Measurements from ENCODE around the gene ZC3H12D.

ZC3H12D gene

GRCh38 chr6:149441740-149442139 lies 43.1 kb downstream of the ZC3H12D start:
- TF ChIP-seq CTCF (IDR thresholded peaks at IDR 0.05; ENCODE audit: low read depth, low read length, poor library complexity, severe bottlenecking) (no peak), EZH2phosphoT487 (IDR thresholded peaks at IDR 0.05; ENCODE audit: borderline replicate concordance, low read length) (no peak)

DNA sequence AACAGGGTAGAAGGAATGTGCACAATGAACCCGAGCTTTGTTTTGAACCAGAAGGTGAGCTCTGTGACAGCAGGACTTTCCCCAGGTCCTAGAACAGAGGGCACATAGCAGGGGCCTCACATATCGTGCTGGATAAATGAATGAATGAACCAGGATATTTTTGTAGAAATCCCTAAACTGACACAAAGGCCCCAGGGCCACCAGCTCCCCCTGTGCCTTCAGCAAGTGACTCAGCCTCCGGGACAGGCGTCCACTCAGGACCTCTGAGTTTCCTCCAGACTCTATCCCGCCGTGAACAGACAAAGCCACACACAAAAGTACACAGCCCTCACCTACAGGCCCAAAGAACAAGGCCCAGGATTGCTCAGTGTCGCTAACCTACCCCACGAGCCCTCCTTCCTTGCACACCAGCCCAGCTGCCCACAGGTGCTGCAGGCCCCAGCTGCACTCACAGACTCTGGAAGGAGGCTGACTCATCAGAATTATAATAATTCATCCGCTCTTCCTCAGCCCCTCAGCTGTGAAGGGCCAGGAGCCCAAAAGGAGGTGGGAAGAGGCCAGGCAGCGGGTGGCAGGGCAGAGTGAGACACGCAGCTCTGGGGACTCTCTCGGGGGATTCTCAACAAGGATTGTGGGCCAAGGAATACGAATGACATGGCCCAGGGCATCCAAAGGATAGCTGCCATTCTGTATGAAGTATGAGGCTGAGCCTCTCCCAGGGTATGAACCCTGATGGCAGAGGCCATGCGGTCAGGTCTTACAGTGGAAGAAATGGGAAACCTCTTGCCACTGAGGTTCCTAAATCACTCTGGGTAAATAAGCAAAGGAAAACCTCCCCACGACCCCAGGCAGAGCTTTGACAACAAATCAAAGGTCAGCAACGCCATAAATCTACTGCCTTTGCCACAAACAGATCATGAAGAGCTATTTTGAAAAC lies 43.8 kb downstream of the ZC3H12D start:
- Histone ChIP-seq H3K9me3 (ENCODE audit: control insufficient read depth, insufficient read depth, low read length) (no peaks in the 10 kb centered on the region), H3K9me2 (replicated peaks; ENCODE audit: control insufficient read depth, low read length) (no peaks in the 10 kb centered on the region), H3K4me2 (ENCODE audit: low read length) (no peak overlapping the region), H3K4me3 (ENCODE audit: low read length) (no peak overlapping the region), H3F3A (ENCODE audit: control insufficient read depth, insufficient read depth) (no peaks in the 10 kb centered on the region; the same call in 1 of the 2 replicates), H3K27ac (ENCODE audit: low read depth, low read length) (no peak overlapping the region), H3K4me1 (ENCODE audit: control insufficient read depth, low read length) (peaks cover 8% of the 10 kb centered on the region), H3K36me3 (ENCODE audit: control insufficient read depth, low read length) (no peaks in the 10 kb centered on the region), H3K79me2 (ENCODE audit: control insufficient read depth, low read length) (no peaks in the 10 kb centered on the region), H4K20me1 (ENCODE audit: control insufficient read depth, insufficient read depth, low read depth, low read length) (no peaks in the 10 kb centered on the region), H3K27me3 (ENCODE audit: control insufficient read depth, low read length) (no peaks in the 10 kb centered on the region)
- no peak for TF ChIP-seq CTCF (IDR thresholded peaks at IDR 0.05; ENCODE audit: low read depth, low read length, poor library complexity, severe bottlenecking)
- no peak for TF ChIP-seq EZH2phosphoT487 (IDR thresholded peaks at IDR 0.05; ENCODE audit: borderline replicate concordance, low read length)

More at GRCh38 chr6:149441740-149442139, 43.1 kb downstream of the ZC3H12D start:
- Histone ChIP-seq H3K79me2 (ENCODE audit: control insufficient read depth, low read length) (no peaks in the 10 kb centered on the region), H3K9me3 (ENCODE audit: control insufficient read depth, insufficient read depth, low read length) (no peaks in the 10 kb centered on the region), H3K27me3 (ENCODE audit: control insufficient read depth, low read length) (no peaks in the 10 kb centered on the region), H3K4me3 (ENCODE audit: low read length) (no peak overlapping the region), H3K27ac (ENCODE audit: low read depth, low read length) (no peak overlapping the region), H3K4me2 (ENCODE audit: low read length) (no peak overlapping the region), H4K20me1 (ENCODE audit: control insufficient read depth, insufficient read depth, low read depth, low read length) (no peaks in the 10 kb centered on the region), H3K36me3 (ENCODE audit: control insufficient read depth, low read length) (no peaks in the 10 kb centered on the region), H3K9me2 (replicated peaks; ENCODE audit: control insufficient read depth, low read length) (no peaks in the 10 kb centered on the region), H3F3A (ENCODE audit: control insufficient read depth, insufficient read depth) (no peaks in the 10 kb centered on the region; the same call in 1 of the 2 replicates), H3K4me1 (ENCODE audit: control insufficient read depth, low read length) (peaks cover 8% of the 10 kb centered on the region)

GRCh38 chr6:149439626-149440025 lies 45.2 kb downstream of the ZC3H12D start:
- TF ChIP-seq EZH2phosphoT487 (IDR thresholded peaks at IDR 0.05; ENCODE audit: borderline replicate concordance, low read length) (no peak), CTCF (IDR thresholded peaks at IDR 0.05; ENCODE audit: low read depth, low read length, poor library complexity, severe bottlenecking) (no peak)
- Histone ChIP-seq H3K79me2 (ENCODE audit: control insufficient read depth, low read length) (no peaks in the 10 kb centered on the region), H3K4me2 (ENCODE audit: low read length) (no peak overlapping the region), H3K4me3 (ENCODE audit: low read length) (no peak overlapping the region), H3K9me2 (replicated peaks; ENCODE audit: control insufficient read depth, low read length) (no peaks in the 10 kb centered on the region), H3K36me3 (ENCODE audit: control insufficient read depth, low read length) (no peaks in the 10 kb centered on the region), H3K9me3 (ENCODE audit: control insufficient read depth, insufficient read depth, low read length) (no peaks in the 10 kb centered on the region), H3K27me3 (ENCODE audit: control insufficient read depth, low read length) (no peaks in the 10 kb centered on the region), H3F3A (ENCODE audit: control insufficient read depth, insufficient read depth) (no peaks in the 10 kb centered on the region), H3K4me1 (ENCODE audit: control insufficient read depth, low read length) (peaks cover 8% of the 10 kb centered on the region), H3K27ac (ENCODE audit: low read depth, low read length) (no peak overlapping the region), H4K20me1 (ENCODE audit: control insufficient read depth, insufficient read depth, low read depth, low read length) (no peaks in the 10 kb centered on the region)

Data from DOHH2 (cell line).